ENCODE results near the gene ZNF837. TPM values are rescaled to one million over a fixed set of nuclear protein-coding genes. Genes with fewer than 3 reads are reported as not detected.

The ZNF837 gene
- total and polyA plus RNA-seq, 2 of the 13 experiments (the other 11 are each of a cell fraction or from before 2014, with no cell fraction given): 0.29 to 1.3 TPM

GRCh38 chr19:58380662-58381459 is at the start of gene ZNF837 (continued):
- TF ChIP-seq RFX3 (CRISPR knock-in tag; IDR thresholded peaks at IDR 0.05) (peak; percentile 91), ZNF784 (CRISPR knock-in tag; IDR thresholded peaks at IDR 0.05; ENCODE audit: borderline replicate concordance) (0 out of 2 replicates have a peak, but pooled peaks have one; percentile 45), TP53 (CRISPR knock-in tag; conservative IDR thresholded peaks at IDR 0.05) (peak; percentile 83), ATAD3A (CRISPR knock-in tag; IDR thresholded peaks at IDR 0.05) (0 out of 2 replicates have a peak, but pooled peaks have one; percentile 26), MYPOP (CRISPR knock-in tag; IDR thresholded peaks at IDR 0.05) (peak; percentile 81), ZNF589 (CRISPR knock-in tag; conservative IDR thresholded peaks at IDR 0.05) (peak; percentile 82; the same call in 1 of the 2 replicates), ZNF207 (IDR thresholded peaks at IDR 0.05; ENCODE audit: borderline replicate concordance) (no peak), ARID3A (IDR thresholded peaks at IDR 0.05; ENCODE audit: low read depth, low read length) (0 out of 2 replicates have a peak, but pooled peaks have one; percentile 36), BORCS8-MEF2B (CRISPR knock-in tag; IDR thresholded peaks at IDR 0.05) (no peak), HNRNPUL1 (IDR thresholded peaks at IDR 0.05; ENCODE audit: low read depth, low read length) (peak; percentile 80; the same call in 1 of the 2 replicates), ZNF513 (CRISPR knock-in tag; conservative IDR thresholded peaks at IDR 0.05) (no peak), ZBTB2 (CRISPR knock-in tag; IDR thresholded peaks at IDR 0.05; ENCODE audit: low read depth) (peak; percentile 90), SATB2 (CRISPR knock-in tag; IDR thresholded peaks at IDR 0.05) (no peak), HMGXB4 (CRISPR knock-in tag; IDR thresholded peaks at IDR 0.05; ENCODE audit: borderline replicate concordance in 1 of 2, low read depth in 1 of 2) (peak; percentile 84 to 95), CCDC6 (CRISPR knock-in tag; IDR thresholded peaks at IDR 0.05) (peak; percentile 88), ZBTB46 (CRISPR knock-in tag; IDR thresholded peaks at IDR 0.05; ENCODE audit: borderline replicate concordance) (no peak), PPARG (CRISPR knock-in tag; conservative IDR thresholded peaks at IDR 0.05) (peak; percentile 44; the same call in 1 of the 2 replicates)
